GM12872 (cell line): ENCODE data around the gene UPP2.

Experiments used
- CTCF ChIP-seq: IDR thresholded peaks from 3 replicates; pipeline ENCODE4 v1.5.1; 2011; ENCODE audit warnings: low read depth, mild to moderate bottlenecking, low read length, moderate library complexity; ENCODE audit not compliant: insufficient read depth

UPP2 gene

GRCh38 chr2:158154596-158154995, 52.9 kb downstream of the UPP2 start:
- no peak for TF ChIP-seq CTCF

- no peak for TF ChIP-seq CTCF
Observed at GRCh38 chr2:158172719-158173118, 71.0 kb downstream of the UPP2 start.

GRCh38 chr2:158174495-158174894, 72.8 kb downstream of the UPP2 start:
- no peak for TF ChIP-seq CTCF

- TF ChIP-seq CTCF: no peak
Observed at GRCh38 chr2:158174956-158175355, 73.3 kb downstream of the UPP2 start.

- TF ChIP-seq CTCF: no peak
Observed at GRCh38 chr2:158178646-158179045, 77.0 kb downstream of the UPP2 start.

GRCh38 chr2:158179660-158180059, 78.0 kb downstream of the UPP2 start:
- TF ChIP-seq CTCF: 0 out of 3 replicates have a peak, but pooled peaks have one; percentile 22

- TF ChIP-seq CTCF: no peak
Observed at GRCh38 chr2:158181171-158181570, 79.5 kb downstream of the UPP2 start.

- TF ChIP-seq CTCF: no peak
Observed at GRCh38 chr2:158182676-158183295, 81.1 kb downstream of the UPP2 start.
